HCT116 (cell line): ENCODE results near the gene SEC22A. TPM values are rescaled to one million over a fixed set of nuclear protein-coding genes. Genes with fewer than 3 reads are reported as not detected.

Experiments
- ATAC-seq: fragments of 200-7000 bp; cut with Tn5 transposase; 2 replicates; pipeline ENCODE4 v1.9.1; 2020; ENCODE audit warnings: mild to moderate bottlenecking, moderate library complexity
- BruUV-seq: library from RNA; stranded (reverse); fragments of 400-500 nt; replicated peaks from 2 replicates; lab custom pipeline; 2021; lab: Mats Ljungman, UMichigan
- CTCF ChIA-PET: fragments of 300-600 bp; sonication (Branson Sonifier 250); formaldehyde crosslinking; loops from one replicate; lab custom pipeline; 2021; ENCODE audit warnings: antibody characterized with exemption; lab: Charles Lee
- POLR2A ChIA-PET: fragments of 300-600, 350-600 bp; sonication (Branson Sonifier 250); formaldehyde crosslinking; loops from one replicate; lab custom pipeline; 2021; ENCODE audit warnings: antibody characterized with exemption; lab: Charles Lee
- RAD21 ChIA-PET, 2 experiments: fragments of 300-600 bp; sonication (Branson Sonifier 250); formaldehyde crosslinking; loops; one replicate each; lab custom pipeline; 2023; ENCODE audit warnings: low total read pairs in 2 of 2; ENCODE audit not compliant: uncharacterized antibody in 2 of 2, unreplicated experiment in 2 of 2, low non-redundant PET in 1 of 2; lab: Charles Lee
- DNase-seq: peaks from one replicate; pipeline ENCODE4 v3.0.0-alpha.2; 2010; ENCODE audit warnings: low read depth, low spot score
- H2AFZ ChIP-seq: fragments of 200-600 bp; shearing (Covaris generic), sonication (generic); 2 replicates; pipeline ENCODE4 v1.6.1; 2017; ENCODE audit warnings: low read depth, mixed run types, mixed read lengths, antibody characterized with exemption, low read length; ENCODE audit not compliant: poor library complexity, severe bottlenecking
- H3K27ac ChIP-seq: 2 replicates; pipeline ENCODE4 v1.5.1; 2012; ENCODE audit warnings: low read depth, low read length
- H3K27me3 ChIP-seq: fragments of 200-600 bp; sonication (generic); 2 replicates; pipeline ENCODE4 v1.6.1; 2016; ENCODE audit warnings: mixed run types, low read length, mixed read lengths; ENCODE audit not compliant: insufficient read depth
- H3K36me3 ChIP-seq, 2 experiments: fragments of 200-500 bp in 1 of 2; fragments of 200-600 bp in 1 of 2; sonication (Bioruptor generic) in 1 of 2; sonication (generic) in 1 of 2; 2 replicates each; pipeline versions ENCODE4 v1.5.1 to v1.6.1; 2014 to 2016; ENCODE audit warnings: low read length in 2 of 2, inconsistent platforms in 1 of 2, mixed read lengths in 1 of 2, mixed run types in 1 of 2; ENCODE audit not compliant: insufficient read depth in 2 of 2, control insufficient read depth in 1 of 2
- H3K4me1 ChIP-seq, 2 experiments: fragments of 200-600 bp in 1 of 2; sonication (generic) in 1 of 2; 2 replicates each; pipeline versions ENCODE4 v1.5.1 to v1.6.1; 2012 to 2017; ENCODE audit warnings: low read length in 2 of 2, inconsistent platforms in 1 of 2, mild to moderate bottlenecking in 1 of 2, mixed read lengths in 1 of 2, mixed run types in 1 of 2, moderate library complexity in 1 of 2; ENCODE audit not compliant: insufficient read depth in 2 of 2, control insufficient read depth in 1 of 2
- H3K4me2 ChIP-seq: fragments of 200-600 bp; sonication (generic); 2 replicates; pipeline ENCODE4 v1.6.1; 2017; ENCODE audit warnings: mixed run types, low read length, mixed read lengths
- H3K4me3 ChIP-seq, 2 experiments: fragments of 200-600 bp in 1 of 2; sonication (generic) in 1 of 2; replicated peaks in 1 of 2; 2 replicates each; pipeline ENCODE4 v1.5.1; 2011 to 2016; ENCODE audit warnings: low read length in 2 of 2, control low read depth in 1 of 2, low read depth in 1 of 2, mild to moderate bottlenecking in 1 of 2, mixed read lengths in 1 of 2, mixed run types in 1 of 2
- H3K79me2 ChIP-seq: fragments of 200-600 bp; sonication (generic); 2 replicates; pipeline ENCODE4 v1.6.1; 2017; ENCODE audit warnings: mild to moderate bottlenecking, mixed run types, low read length, moderate library complexity, mixed read lengths; ENCODE audit not compliant: insufficient read depth
- H3K9ac ChIP-seq: fragments of 200-600 bp; sonication (generic); 2 replicates; pipeline ENCODE4 v1.6.1; 2016; ENCODE audit warnings: low read length, mixed read lengths
- H3K9me2 ChIP-seq: fragments of 200-600 bp; sonication (generic), shearing (Covaris generic); 2 replicates; pipeline ENCODE4 v1.6.1; 2017; ENCODE audit warnings: mixed run types, mild to moderate bottlenecking, moderate library complexity; ENCODE audit not compliant: insufficient read depth
- H3K9me3 ChIP-seq, 2 experiments: fragments of 200-500 bp in 1 of 2; fragments of 200-600 bp in 1 of 2; sonication (Bioruptor generic) in 1 of 2; sonication (generic) in 1 of 2; 2 replicates each; pipeline ENCODE4 v1.6.1; 2014 to 2017; ENCODE audit warnings: low read length in 2 of 2, mixed read lengths in 2 of 2, inconsistent platforms in 1 of 2, low read depth in 1 of 2, mild to moderate bottlenecking in 1 of 2, mixed run types in 1 of 2, moderate library complexity in 1 of 2; ENCODE audit not compliant: control insufficient read depth in 1 of 2, insufficient read depth in 1 of 2
- H4K20me1 ChIP-seq: fragments of 200-600 bp; sonication (generic), shearing (Covaris generic); 2 replicates; pipeline ENCODE4 v1.6.1; 2017; ENCODE audit warnings: mixed run types, mild to moderate bottlenecking, moderate library complexity; ENCODE audit not compliant: insufficient read depth
- ATF3 ChIP-seq: IDR thresholded peaks from 2 replicates; pipeline ENCODE4 v1.6.1; 2012
- CBX3 ChIP-seq: IDR thresholded peaks from 2 replicates; pipeline ENCODE4 v1.6.1; 2012; ENCODE audit warnings: low read depth
- CTCF ChIP-seq, 3 experiments: fragments of 200-600 bp in 1 of 3; sonication (generic) in 1 of 3; IDR thresholded peaks in 2 of 3; conservative IDR thresholded peaks in 1 of 3; 2 replicates each; pipeline ENCODE4 v1.5.1; 2012 to 2017; ENCODE audit warnings: low read depth in 2 of 3, low read length in 2 of 3, antibody characterized with exemption in 1 of 3, borderline replicate concordance in 1 of 3, control low read depth in 1 of 3, mild to moderate bottlenecking in 1 of 3, mixed read lengths in 1 of 3, mixed run types in 1 of 3, moderate library complexity in 1 of 3; ENCODE audit not compliant: insufficient read depth in 1 of 3
- EGR1 ChIP-seq: IDR thresholded peaks from 2 replicates; pipeline ENCODE4 v1.6.1; 2012; ENCODE audit warnings: low read depth
- ELF1 ChIP-seq: IDR thresholded peaks from 2 replicates; pipeline ENCODE4 v1.6.1; 2012; ENCODE audit warnings: low read depth, borderline replicate concordance
- EZH2 ChIP-seq: fragments of 200-600 bp; sonication (generic); IDR thresholded peaks from 2 replicates; pipeline ENCODE4 v1.6.1; 2017; ENCODE audit warnings: antibody characterized with exemption, mixed run types
- EZH2phosphoT487 ChIP-seq: fragments of 200-600 bp; IDR thresholded peaks from 2 replicates; pipeline ENCODE4 v1.6.1; 2018; ENCODE audit warnings: antibody characterized with exemption, borderline replicate concordance
- FOSL1 ChIP-seq: IDR thresholded peaks from 2 replicates; pipeline ENCODE4 v1.6.1; 2012; ENCODE audit warnings: low read depth
- MAX ChIP-seq: IDR thresholded peaks from 2 replicates; pipeline ENCODE4 v1.6.1; 2012
- POLR2A ChIP-seq: IDR thresholded peaks from 2 replicates; pipeline ENCODE4 v1.7.0; 2011; ENCODE audit warnings: borderline replicate concordance; ENCODE audit not compliant: insufficient read depth, insufficient read length; ENCODE audit errors: extremely low read depth
- POLR2AphosphoS5 ChIP-seq: IDR thresholded peaks from 2 replicates; pipeline ENCODE4 v1.6.1; 2011; ENCODE audit warnings: mild to moderate bottlenecking, low read depth, low read length, moderate library complexity
- REST ChIP-seq: IDR thresholded peaks from 2 replicates; pipeline ENCODE4 v1.6.1; 2012; ENCODE audit warnings: low read depth
- SP1 ChIP-seq: IDR thresholded peaks from 2 replicates; pipeline ENCODE4 v1.6.1; 2012; ENCODE audit warnings: low read depth
- SRF ChIP-seq: IDR thresholded peaks from 2 replicates; pipeline ENCODE4 v1.6.1; 2012; ENCODE audit warnings: low read depth
- TCF7L2 ChIP-seq: IDR thresholded peaks from 2 replicates; pipeline ENCODE4 v1.7.0; 2011; ENCODE audit warnings: borderline replicate concordance, inconsistent platforms; ENCODE audit not compliant: insufficient read depth, insufficient read length; ENCODE audit errors: extremely low read depth
- YY1 ChIP-seq: IDR thresholded peaks from 2 replicates; pipeline ENCODE4 v1.6.1; 2011; ENCODE audit warnings: low read length, low read depth, moderate library complexity, mild to moderate bottlenecking; ENCODE audit not compliant: insufficient replicate concordance; ENCODE audit errors: extremely low read depth
- ZBTB33 ChIP-seq: IDR thresholded peaks from 2 replicates; pipeline ENCODE4 v1.6.1; 2011; ENCODE audit warnings: mild to moderate bottlenecking, low read length, moderate library complexity; ENCODE audit not compliant: insufficient replicate concordance; ENCODE audit errors: extremely low read depth
- ZFX ChIP-seq: fragments of 450-650 bp; IDR thresholded peaks from 2 replicates; pipeline ENCODE4 v1.6.1; 2017
- ZNF274 ChIP-seq: fragments of 200-500 bp; sonication (Bioruptor generic); IDR thresholded peaks from 2 replicates; pipeline ENCODE4 v1.6.1; 2014; ENCODE audit warnings: mild to moderate bottlenecking, low read depth, low read length, inconsistent platforms
- intact Hi-C: fragments of 100-400 bp; cut with micrococcal nuclease; formaldehyde crosslinking; loops from 2 replicates; pipeline ENCODE4 v1.10.0; 2022
- total RNA-seq: library from RNA; stranded (reverse); gene quantifications from one replicate; pipeline ENCODE4 v1.2.1, GENCODE V29; 2021; ENCODE audit not compliant: unreplicated experiment

The SEC22A gene
- total RNA-seq, 1 experiment from 2014 or later, result 10.6 TPM

- Histone ChIP-seq H3K36me3 (no peaks in the 10 kb centered on the region), H3K27me3 (peaks cover 33% of the 10 kb centered on the region; the same call in 1 of the 2 replicates), H3K4me3 (no peak overlapping the region), H3K4me1 (no peaks in the 10 kb centered on the region), H3K79me2 (no peaks in the 10 kb centered on the region), H3K27ac (no peak overlapping the region), H3K9me3 (no peaks in the 10 kb centered on the region), H3K9ac (no peak overlapping the region), H4K20me1 (no peaks in the 10 kb centered on the region), H2AFZ (no peak overlapping the region)
- no peak for DNase-seq
- intact Hi-C loops, result no loop called here
- CTCF ChIA-PET, result interaction anchor here (1.3 kb wide), 1 partner anchor 249 kb away, joined by 3 read pairs; no protein-coding TSS in a partner anchor
- POLR2A ChIA-PET, result no interaction called here
- TF ChIP-seq EZH2 (no peak), EGR1 (no peak), ELF1 (no peak), SP1 (no peak), CTCF (IDR thresholded peaks at IDR 0.05 in 2 of 3, conservative IDR thresholded peaks at IDR 0.05 in 1 of 3; ENCODE audit: borderline replicate concordance in 1 of 3, insufficient read depth in 1 of 3, low read depth in 2 of 3, low read length in 2 of 3) (no peak), TCF7L2 (no peak), EZH2phosphoT487 (no peak), REST (no peak), SRF (no peak), ZFX (no peak), ZNF274 (no peak), POLR2AphosphoS5 (no peak), FOSL1 (no peak), YY1 (no peak), POLR2A (no peak), MAX (no peak), CBX3 (no peak), ZBTB33 (no peak), ATF3 (no peak)
- TF ChIP-seq, all 23 proteins: peak for 0
- ATAC-seq, result no peak
- no TSS peak for BruUV-seq
- Histone ChIP-seq H3K9me2 (no peaks in the 10 kb centered on the region), H3K4me2 (no peak overlapping the region)
- RAD21 ChIA-PET, result no interaction called here
These were observed 109.5 kb downstream of the SEC22A start for GRCh38 chr3:123311201-123311600.
